ENCODE results near the gene CHMP6.

- TF ChIP-seq CTCF (IDR thresholded peaks at IDR 0.05) (no peak), ZFX (IDR thresholded peaks at IDR 0.05; ENCODE audit: borderline replicate concordance) (no peak)
These were observed 47.3 kb upstream of the CHMP6 start for GRCh38 chr17:80944326-80944725.

All from 22Rv1 (cell line).